ENCODE measurements around the gene PDE4C. TPM values are rescaled to one million over a fixed set of nuclear protein-coding genes. Genes with fewer than 3 reads are reported as not detected.
A peak's percentile ranks its signal among the peaks of the same experiment; 100 is the strongest.

The PDE4C gene
- total and polyA plus RNA-seq, 2 experiments from 2014 or later, result 0.10 to 0.43 TPM

DNA sequence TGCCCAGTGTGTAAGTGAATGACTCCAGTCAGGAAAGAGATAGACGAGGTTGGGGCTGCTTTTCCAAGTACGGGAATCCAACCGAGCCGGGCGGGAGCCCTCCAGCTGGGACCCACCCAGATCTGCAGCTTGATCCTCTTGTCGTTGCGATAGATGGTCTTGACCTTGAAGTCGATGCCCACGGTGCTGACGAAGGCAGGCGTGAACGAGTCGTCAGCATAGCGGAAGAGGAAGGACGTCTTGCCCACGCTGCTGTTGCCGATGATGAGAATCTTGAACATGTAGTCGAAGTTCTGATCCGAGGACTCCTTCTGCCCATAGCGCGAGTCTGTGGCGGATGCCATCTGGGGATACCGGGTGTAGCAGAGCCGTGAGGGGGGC, 23.9 kb downstream of the PDE4C start:
- Histone ChIP-seq H3K9me2 (replicated peaks; ENCODE audit: insufficient read depth) (no peaks in the 10 kb centered on the region), H3K27ac (no peak overlapping the region), H2AFZ (no peak overlapping the region), H4K20me1 (ENCODE audit: insufficient read depth, poor library complexity, severe bottlenecking) (no peaks in the 10 kb centered on the region), H3K27me3 (no peaks in the 10 kb centered on the region), H3K4me2 (peak overlapping the region; percentile 97), H3K79me2 (no peaks in the 10 kb centered on the region), H3K36me3 (replicated peaks; ENCODE audit: insufficient read depth, low read depth) (no peaks in the 10 kb centered on the region), H3K4me1 (ENCODE audit: insufficient read depth) (peaks cover 10% of the 10 kb centered on the region), H3K9me3 (ENCODE audit: low read depth) (no peaks in the 10 kb centered on the region), H3K4me3 (no peak overlapping the region)
- peak; percentile 4 for DNase-seq (ENCODE audit: low spot score)
- TF ChIP-seq EZH2 (IDR thresholded peaks at IDR 0.05; ENCODE audit: borderline replicate concordance) (no peak), EZH2phosphoT487 (IDR thresholded peaks at IDR 0.05; ENCODE audit: low read depth, severe bottlenecking, unreplicated experiment) (no peak)
- TF ChIP-seq, protein P1, sequence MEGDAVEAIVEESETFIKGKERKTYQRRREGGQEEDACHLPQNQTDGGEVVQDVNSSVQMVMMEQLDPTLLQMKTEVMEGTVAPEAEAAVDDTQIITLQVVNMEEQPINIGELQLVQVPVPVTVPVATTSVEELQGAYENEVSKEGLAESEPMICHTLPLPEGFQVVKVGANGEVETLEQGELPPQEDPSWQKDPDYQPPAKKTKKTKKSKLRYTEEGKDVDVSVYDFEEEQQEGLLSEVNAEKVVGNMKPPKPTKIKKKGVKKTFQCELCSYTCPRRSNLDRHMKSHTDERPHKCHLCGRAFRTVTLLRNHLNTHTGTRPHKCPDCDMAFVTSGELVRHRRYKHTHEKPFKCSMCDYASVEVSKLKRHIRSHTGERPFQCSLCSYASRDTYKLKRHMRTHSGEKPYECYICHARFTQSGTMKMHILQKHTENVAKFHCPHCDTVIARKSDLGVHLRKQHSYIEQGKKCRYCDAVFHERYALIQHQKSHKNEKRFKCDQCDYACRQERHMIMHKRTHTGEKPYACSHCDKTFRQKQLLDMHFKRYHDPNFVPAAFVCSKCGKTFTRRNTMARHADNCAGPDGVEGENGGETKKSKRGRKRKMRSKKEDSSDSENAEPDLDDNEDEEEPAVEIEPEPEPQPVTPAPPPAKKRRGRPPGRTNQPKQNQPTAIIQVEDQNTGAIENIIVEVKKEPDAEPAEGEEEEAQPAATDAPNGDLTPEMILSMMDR (IDR thresholded peaks at IDR 0.05; ENCODE audit: poor library complexity), result no peak
- 93% methylated on average over 24 of the region's 24 CpGs for WGBS (ENCODE audit: low lambda C conversion rate, missing lambda C conversion rate)

GRCh38 chr19:18198374-18198773, 27.9 kb downstream of the PDE4C start:
- DNase-seq (ENCODE audit: low spot score), result no peak
- Histone ChIP-seq H3K27me3 (no peaks in the 10 kb centered on the region), H3K79me2 (no peaks in the 10 kb centered on the region), H3K27ac (no peak overlapping the region), H3K9me2 (replicated peaks; ENCODE audit: insufficient read depth) (no peaks in the 10 kb centered on the region), H4K20me1 (ENCODE audit: insufficient read depth, poor library complexity, severe bottlenecking) (no peaks in the 10 kb centered on the region), H3K4me3 (no peak overlapping the region), H3K36me3 (replicated peaks; ENCODE audit: insufficient read depth, low read depth) (no peaks in the 10 kb centered on the region), H3K4me2 (no peak overlapping the region), H3K9me3 (ENCODE audit: low read depth) (no peaks in the 10 kb centered on the region), H2AFZ (no peak overlapping the region), H3K4me1 (ENCODE audit: insufficient read depth) (peaks cover 17% of the 10 kb centered on the region)
- TF ChIP-seq EZH2 (IDR thresholded peaks at IDR 0.05; ENCODE audit: borderline replicate concordance), result no peak
- TF ChIP-seq EZH2phosphoT487 (IDR thresholded peaks at IDR 0.05; ENCODE audit: low read depth, severe bottlenecking, unreplicated experiment), result no peak
- TF ChIP-seq, protein P1 (IDR thresholded peaks at IDR 0.05; ENCODE audit: poor library complexity), result no peak
- 96% methylated on average over 6 of the region's 6 CpGs for WGBS (ENCODE audit: low lambda C conversion rate, missing lambda C conversion rate)

DNA sequence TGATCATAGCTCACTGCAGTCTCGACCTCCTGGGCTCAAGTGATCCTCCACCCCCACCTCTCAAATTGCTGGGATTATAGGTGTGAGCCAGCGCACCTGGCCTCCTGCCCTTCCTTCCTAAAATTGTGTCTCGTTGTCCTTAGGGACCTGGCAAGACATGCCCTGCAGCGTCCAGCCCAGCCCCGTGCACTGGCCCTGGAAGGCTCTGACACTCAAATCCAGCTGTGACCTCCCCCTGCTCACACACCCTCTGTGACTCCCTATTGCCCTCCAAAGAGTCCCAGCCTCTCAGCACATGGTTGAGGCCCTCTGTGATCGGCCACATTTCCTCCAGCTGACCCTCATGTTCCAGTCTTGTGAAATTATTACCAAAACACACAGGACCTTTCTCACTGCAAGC, 28.3 kb downstream of the PDE4C start:
- Histone ChIP-seq H3K9me3 (ENCODE audit: low read depth) (no peaks in the 10 kb centered on the region), H3K27me3 (no peaks in the 10 kb centered on the region), H3K4me2 (no peak overlapping the region), H3K4me1 (ENCODE audit: insufficient read depth) (peaks cover 13% of the 10 kb centered on the region), H3K4me3 (no peak overlapping the region), H3K9me2 (replicated peaks; ENCODE audit: insufficient read depth) (no peaks in the 10 kb centered on the region), H2AFZ (no peak overlapping the region), H3K36me3 (replicated peaks; ENCODE audit: insufficient read depth, low read depth) (no peaks in the 10 kb centered on the region), H3K79me2 (no peaks in the 10 kb centered on the region), H4K20me1 (ENCODE audit: insufficient read depth, poor library complexity, severe bottlenecking) (no peaks in the 10 kb centered on the region), H3K27ac (no peak overlapping the region)
- TF ChIP-seq EZH2phosphoT487 (IDR thresholded peaks at IDR 0.05; ENCODE audit: low read depth, severe bottlenecking, unreplicated experiment) (no peak), EZH2 (IDR thresholded peaks at IDR 0.05; ENCODE audit: borderline replicate concordance) (no peak)
- TF ChIP-seq, protein P1 (IDR thresholded peaks at IDR 0.05; ENCODE audit: poor library complexity), result no peak
- no peak for DNase-seq (ENCODE audit: low spot score)
- 93% methylated on average over 6 of the region's 6 CpGs for WGBS (ENCODE audit: low lambda C conversion rate, missing lambda C conversion rate)

GRCh38 chr19:18197306-18197705, 28.9 kb downstream of the PDE4C start:
- H3K9me2 ChIP-seq (replicated peaks; ENCODE audit: insufficient read depth), result no peaks in the 10 kb centered on the region
- no peak overlapping the region for H3K27ac ChIP-seq
- H3K4me2 ChIP-seq, result no peak overlapping the region
- no peaks in the 10 kb centered on the region for H3K27me3 ChIP-seq
- DNase-seq (ENCODE audit: low spot score), result no peak
- H3K4me3 ChIP-seq, result no peak overlapping the region
- TF ChIP-seq EZH2 (IDR thresholded peaks at IDR 0.05; ENCODE audit: borderline replicate concordance), result no peak
- TF ChIP-seq EZH2phosphoT487 (IDR thresholded peaks at IDR 0.05; ENCODE audit: low read depth, severe bottlenecking, unreplicated experiment), result no peak
- H2AFZ ChIP-seq, result no peak overlapping the region
- H3K36me3 ChIP-seq (replicated peaks; ENCODE audit: insufficient read depth, low read depth), result no peaks in the 10 kb centered on the region
- no peaks in the 10 kb centered on the region for H3K9me3 ChIP-seq (ENCODE audit: low read depth)
- no peaks in the 10 kb centered on the region for H4K20me1 ChIP-seq (ENCODE audit: insufficient read depth, poor library complexity, severe bottlenecking)
- 95% methylated on average over 18 of the region's 18 CpGs for WGBS (ENCODE audit: low lambda C conversion rate, missing lambda C conversion rate)
- no peaks in the 10 kb centered on the region for H3K79me2 ChIP-seq
- peaks cover 10% of the 10 kb centered on the region for H3K4me1 ChIP-seq (ENCODE audit: insufficient read depth)

Measured in hepatocyte (in vitro differentiated cells).